Measurements from ENCODE around the gene WDR38.

DNA sequence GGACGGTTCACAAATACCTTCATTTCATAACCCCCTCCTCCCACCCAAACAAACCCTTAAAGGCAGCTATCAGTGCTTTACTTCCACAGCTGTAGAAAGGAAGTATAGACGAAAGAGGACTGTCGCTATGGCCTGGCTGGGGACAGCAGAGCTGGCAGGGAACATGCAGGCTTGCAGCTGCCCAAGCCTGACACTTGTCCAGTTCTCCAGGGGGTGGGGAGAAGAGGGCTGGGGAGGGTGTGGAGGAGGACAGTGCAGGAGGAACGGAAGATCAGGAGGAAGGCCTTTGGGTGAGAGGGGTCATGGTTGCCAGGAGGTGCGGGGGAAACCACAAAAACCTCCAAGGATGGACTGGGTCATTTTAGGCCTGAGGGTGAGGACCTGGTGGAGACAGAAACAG is 34.6 kb downstream of the WDR38 start:
- TF ChIP-seq EZH2 (IDR thresholded peaks at IDR 0.05) (no peak), POLR2AphosphoS5 (IDR thresholded peaks at IDR 0.05; ENCODE audit: borderline replicate concordance, low read depth, low read length) (no peak)

All from SK-N-MC (cell line).